ENCODE results near the gene DKKL1.

DNA sequence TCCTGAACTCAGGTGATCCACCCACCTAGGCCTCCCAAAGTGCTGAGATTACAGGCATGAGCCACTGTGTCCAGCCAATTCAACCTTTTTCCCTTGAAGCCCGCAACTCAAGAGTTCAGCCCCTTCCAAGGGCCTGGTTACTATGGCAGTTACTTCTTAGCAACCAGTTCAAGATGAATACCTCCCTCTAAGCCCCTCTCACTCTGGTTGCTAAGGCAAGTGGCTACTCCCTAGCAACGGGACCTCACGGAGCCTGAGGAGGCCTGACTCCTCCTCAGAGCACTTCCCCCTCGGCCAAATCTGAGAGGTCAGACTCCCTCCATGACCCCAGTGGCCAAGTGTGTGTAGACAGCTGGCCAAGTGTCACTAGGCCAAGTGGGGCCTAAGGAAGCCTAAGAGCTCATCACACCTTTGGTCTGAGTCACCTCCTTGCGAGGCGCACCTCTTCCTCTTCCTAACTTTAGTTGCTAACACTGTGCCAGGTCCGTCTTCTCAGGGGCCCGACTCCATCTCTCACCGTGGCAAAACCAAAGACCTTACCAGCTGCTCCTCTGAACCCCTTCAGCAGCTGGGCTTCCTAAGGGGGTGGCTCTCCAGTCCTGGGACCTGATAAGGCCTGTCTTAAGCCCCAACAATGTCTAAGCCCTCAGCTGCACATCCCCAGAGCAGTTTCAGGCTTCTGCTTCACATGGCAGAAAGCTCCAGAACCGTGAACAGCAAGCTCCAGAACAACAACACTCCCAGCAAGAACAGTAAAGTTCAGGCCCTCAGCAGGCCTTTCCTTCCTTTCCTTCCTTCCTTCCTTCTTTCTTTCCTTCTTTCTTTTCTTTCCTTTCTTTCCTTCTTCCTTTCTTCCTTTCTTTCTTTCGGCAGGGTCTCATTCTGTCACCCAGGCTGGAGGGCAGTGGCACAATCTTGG lies 18.9 kb upstream of the DKKL1 start:
- TF ChIP-seq CTCF (IDR thresholded peaks at IDR 0.05; ENCODE audit: borderline replicate concordance, extremely low read depth, low read length, poor library complexity, severe bottlenecking) (no peak), EZH2 (IDR thresholded peaks at IDR 0.05; ENCODE audit: borderline replicate concordance, low read depth, low read length, severe bottlenecking) (no peak)

All from DND-41 (cell line).